Endothelial cell of umbilical vein (primary cell): ENCODE results near the gene TICAM1. TPM values are rescaled to one million over a fixed set of nuclear protein-coding genes. Genes with fewer than 3 reads are reported as not detected.

ENCODE experiments used
- BruUV-seq: library from RNA; stranded (reverse); fragments of 400-500 nt; replicated peaks from 2 replicates; lab custom pipeline; 2021; lab: Mats Ljungman, UMichigan
- CTCF ChIA-PET: fragments of 300-600, 350-600 bp; sonication (Branson Sonifier 250); formaldehyde crosslinking; loops from one replicate; lab custom pipeline; 2021; ENCODE audit warnings: antibody characterized with exemption, inconsistent platforms; lab: Charles Lee
- POLR2A ChIA-PET: fragments of 300-600, 350-600 bp; sonication (Branson Sonifier 250); formaldehyde crosslinking; loops from one replicate; lab custom pipeline; 2021; ENCODE audit warnings: antibody characterized with exemption, inconsistent platforms; lab: Charles Lee
- DNase-seq: peaks from one replicate; pipeline ENCODE4 v3.0.0-alpha.2; 2011; ENCODE audit warnings: low read depth, low spot score
- FAIRE-seq: peaks from 2 replicates; lab custom pipeline; 2011; peaks lifted over from hg19 to GRCh38; lab: Jason Lieb, UNC
- H2AFZ ChIP-seq: 2 replicates; pipeline ENCODE4 v1.6.0; 2012; ENCODE audit warnings: low read depth, low read length, control low read depth, inconsistent platforms
- H3K27ac ChIP-seq: 2 replicates; pipeline ENCODE4 v1.5.1; 2011; ENCODE audit warnings: low read depth, mild to moderate bottlenecking, control low read depth, low read length, moderate library complexity; ENCODE audit not compliant: insufficient read depth
- H3K27me3 ChIP-seq, 2 experiments: 2 replicates each; pipeline versions ENCODE4 v1.6.0 to v1.6.1; 2011; ENCODE audit warnings: low read length in 2 of 2, mixed read lengths in 1 of 2; ENCODE audit not compliant: control insufficient read depth in 2 of 2, insufficient read depth in 2 of 2
- H3K36me3 ChIP-seq, 2 experiments: 2 replicates in 1 of 2; 3 replicates in 1 of 2; pipeline ENCODE4 v1.5.1; 2011; ENCODE audit warnings: low read length in 2 of 2, mild to moderate bottlenecking in 1 of 2, moderate library complexity in 1 of 2; ENCODE audit not compliant: control insufficient read depth in 2 of 2, insufficient read depth in 2 of 2; ENCODE audit errors: extremely low read depth in 1 of 2
- H3K4me1 ChIP-seq: 3 replicates; pipeline ENCODE4 v1.5.1; 2011; ENCODE audit warnings: mild to moderate bottlenecking, low read length; ENCODE audit not compliant: control insufficient read depth, insufficient read depth; ENCODE audit errors: extremely low read depth
- H3K4me2 ChIP-seq: 2 replicates; pipeline ENCODE4 v1.6.1; 2011; ENCODE audit warnings: low read length, control low read depth, mixed read lengths; ENCODE audit not compliant: insufficient read depth
- H3K4me3 ChIP-seq, 3 experiments: fragments of 200-600 bp in 1 of 3; sonication (generic), shearing (Covaris generic) in 1 of 3; replicated peaks in 1 of 3; 2 replicates each; pipeline ENCODE4 v1.5.1; 2011 to 2016; ENCODE audit warnings: control low read depth in 3 of 3, low read length in 3 of 3, mild to moderate bottlenecking in 2 of 3, inconsistent platforms in 1 of 3, low read depth in 1 of 3, moderate library complexity in 1 of 3; ENCODE audit not compliant: insufficient read depth in 1 of 3
- H3K79me2 ChIP-seq: 2 replicates; pipeline ENCODE4 v1.6.0; 2012; ENCODE audit warnings: low read length, inconsistent platforms; ENCODE audit not compliant: control insufficient read depth, insufficient read depth
- H3K9ac ChIP-seq: replicated peaks from 2 replicates; pipeline ENCODE3; 2011; ENCODE audit warnings: low read length, control low read depth; ENCODE audit not compliant: insufficient read depth; ENCODE audit errors: extremely low read depth
- H3K9me1 ChIP-seq: replicated peaks from 3 replicates; pipeline ENCODE4 v1.6.0; 2011; ENCODE audit warnings: mild to moderate bottlenecking, low read length; ENCODE audit not compliant: control insufficient read depth, insufficient read depth; ENCODE audit errors: extremely low read depth
- H3K9me3 ChIP-seq: replicated peaks from 2 replicates; pipeline ENCODE4 v1.5.1; 2012; ENCODE audit warnings: low read length, inconsistent platforms; ENCODE audit not compliant: control insufficient read depth, insufficient read depth
- H4K20me1 ChIP-seq: replicated peaks from 2 replicates; pipeline ENCODE3; 2011; ENCODE audit warnings: mild to moderate bottlenecking, low read length; ENCODE audit not compliant: control insufficient read depth, insufficient read depth; ENCODE audit errors: extremely low read depth
- GATA2 ChIP-seq: IDR thresholded peaks from 2 replicates; pipeline ENCODE4 v1.7.0; 2011; ENCODE audit warnings: low read depth, mild to moderate bottlenecking, moderate library complexity, mixed read lengths, low read length; ENCODE audit not compliant: insufficient read length, insufficient read depth
- JUN ChIP-seq: IDR thresholded peaks from 2 replicates; pipeline ENCODE4 v1.6.1; 2011; ENCODE audit warnings: borderline replicate concordance, low read depth; ENCODE audit not compliant: insufficient read length, insufficient read depth
- POLR2A ChIP-seq: IDR thresholded peaks from 2 replicates; pipeline ENCODE4 v1.6.1; 2012; ENCODE audit warnings: low read depth, mild to moderate bottlenecking, control low read depth, low read length
- POLR2AphosphoS5 ChIP-seq: IDR thresholded peaks from 2 replicates; pipeline ENCODE4 v1.6.1; 2012; ENCODE audit warnings: low read depth, mild to moderate bottlenecking, control low read depth, low read length, moderate library complexity; ENCODE audit not compliant: insufficient read depth
- dilution Hi-C: fragments of 300-500 bp; cut with MboI; formaldehyde crosslinking; loops from one replicate; pipeline ENCODE4 v1.15.0; 2019; ENCODE audit warnings: low sequenced_read_pairs; ENCODE audit not compliant: extremely low pct_ligation_motif_present
- intact Hi-C: fragments of 100-400 bp; cut with micrococcal nuclease; formaldehyde crosslinking; loops from one replicate; pipeline ENCODE4 v1.10.0; 2022
- polyA plus RNA-seq, 4 experiments: library from polyadenylated mRNA; depleted of rRNA in 3 of 4; stranded (reverse) in 3 of 4; unstranded in 1 of 4; fragments of >200 nt; gene quantifications; 2 replicates each; pipeline versions ENCODE4 v1.2.1 to v1.2.3, GENCODE V29; 2011 to 2012; ENCODE audit warnings: missing spikeins in 1 of 4
- total RNA-seq: library from RNA; stranded (reverse); gene quantifications from 2 replicates; pipeline ENCODE4 v1.2.3, GENCODE V29; 2021
- TF ChIP-seq, protein P1 (sequence below), 2 donors: IDR thresholded peaks; 1 replicate in 1 of 2; 2 replicates in 1 of 2; pipeline ENCODE4 v1.5.1; 2011; ENCODE audit warnings: low read length in 2 of 2, mild to moderate bottlenecking in 2 of 2, moderate library complexity in 2 of 2, control low read depth in 1 of 2, inconsistent platforms in 1 of 2, low read depth in 1 of 2; ENCODE audit not compliant: insufficient read depth in 1 of 2; ENCODE audit errors: extremely low read depth in 1 of 2

Gene TICAM1
- total and polyA plus RNA-seq, 2 donors (not counting 3 experiments of a cell fraction or from before 2014, with no cell fraction given) = 4.8 to 17.6 TPM

DNA sequence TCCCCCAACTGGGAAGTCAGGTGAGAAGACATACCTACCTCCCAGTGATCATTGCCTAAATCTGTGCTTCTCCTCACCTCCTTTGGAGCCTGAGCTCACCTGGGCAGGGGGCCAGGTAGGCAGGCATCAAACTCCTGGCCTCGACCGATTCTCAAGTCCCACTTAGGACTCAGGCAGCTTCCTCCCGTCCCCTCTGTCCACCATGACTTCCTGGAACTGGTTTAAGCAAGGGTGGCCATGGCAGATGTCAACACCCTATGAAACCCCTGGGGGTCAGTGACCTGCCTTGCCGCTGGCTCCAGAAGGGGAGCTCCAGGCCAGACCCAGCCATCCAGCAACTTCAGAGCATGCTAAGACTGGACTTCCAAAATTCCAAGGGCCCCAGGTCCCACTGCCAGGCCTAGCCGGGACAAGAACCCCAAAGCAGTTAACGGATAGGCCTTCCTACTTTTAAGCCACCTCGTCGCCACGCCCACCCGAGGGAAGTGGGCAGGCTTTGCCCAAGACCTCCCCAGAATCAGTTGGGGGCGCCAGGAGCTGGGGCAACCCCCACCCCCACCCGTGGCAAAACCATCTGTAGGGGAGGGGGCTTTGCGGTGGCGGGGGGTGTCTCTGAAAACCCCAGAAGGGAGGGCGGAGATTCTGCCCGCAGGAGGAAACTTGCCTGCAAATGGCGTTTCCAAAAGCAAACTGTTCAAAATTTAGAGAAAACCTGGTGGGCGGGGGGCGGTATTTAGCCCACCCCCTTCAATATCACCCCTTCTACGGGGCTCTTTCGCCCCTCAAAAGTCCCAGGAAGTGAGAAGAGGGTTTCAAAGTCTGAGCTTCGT, 35.3 kb upstream of the TICAM1 start:
- Histone ChIP-seq H3K36me3 (peaks cover 0 to 2% of the 10 kb centered on the region in 2 experiments), H3K4me2 (peak overlapping the region; percentile 61), H3K4me3 (peak overlapping the region; percentile 70 to 95 (median 92)), H3K9ac (peak overlapping the region; percentile 70), H2AFZ (peak overlapping the region; percentile 53), H3K9me3 (no peaks in the 10 kb centered on the region), H3K4me1 (peaks cover 6% of the 10 kb centered on the region), H4K20me1 (no peaks in the 10 kb centered on the region), H3K27ac (peak overlapping the region; percentile 31), H3K27me3 (no peaks in the 10 kb centered on the region), H3K9me1 (no peaks in the 10 kb centered on the region), H3K79me2 (peaks cover 35% of the 10 kb centered on the region)
- no peak for TF ChIP-seq POLR2AphosphoS5
- no peak for TF ChIP-seq GATA2
- no peak for TF ChIP-seq JUN
- TF ChIP-seq, protein P1, sequence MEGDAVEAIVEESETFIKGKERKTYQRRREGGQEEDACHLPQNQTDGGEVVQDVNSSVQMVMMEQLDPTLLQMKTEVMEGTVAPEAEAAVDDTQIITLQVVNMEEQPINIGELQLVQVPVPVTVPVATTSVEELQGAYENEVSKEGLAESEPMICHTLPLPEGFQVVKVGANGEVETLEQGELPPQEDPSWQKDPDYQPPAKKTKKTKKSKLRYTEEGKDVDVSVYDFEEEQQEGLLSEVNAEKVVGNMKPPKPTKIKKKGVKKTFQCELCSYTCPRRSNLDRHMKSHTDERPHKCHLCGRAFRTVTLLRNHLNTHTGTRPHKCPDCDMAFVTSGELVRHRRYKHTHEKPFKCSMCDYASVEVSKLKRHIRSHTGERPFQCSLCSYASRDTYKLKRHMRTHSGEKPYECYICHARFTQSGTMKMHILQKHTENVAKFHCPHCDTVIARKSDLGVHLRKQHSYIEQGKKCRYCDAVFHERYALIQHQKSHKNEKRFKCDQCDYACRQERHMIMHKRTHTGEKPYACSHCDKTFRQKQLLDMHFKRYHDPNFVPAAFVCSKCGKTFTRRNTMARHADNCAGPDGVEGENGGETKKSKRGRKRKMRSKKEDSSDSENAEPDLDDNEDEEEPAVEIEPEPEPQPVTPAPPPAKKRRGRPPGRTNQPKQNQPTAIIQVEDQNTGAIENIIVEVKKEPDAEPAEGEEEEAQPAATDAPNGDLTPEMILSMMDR (IDR thresholded peaks at IDR 0.05; ENCODE audit: extremely low read depth in 1 of 2, insufficient read depth in 1 of 2, low read depth in 1 of 2, low read length in 2 of 2) = no peak
- no peak for TF ChIP-seq POLR2A
- FAIRE-seq (no peak), DNase-seq (peak; percentile 55)
- ChIA-PET POLR2A (interaction anchor here (0.9 to 1.3 kb wide), 3 partner anchors 46 to 102 kb away, joined by 3 to 8 read pairs (median 3); partner anchors contain the start of gene KDM4B), CTCF (interaction anchor here (0.6 to 11.1 kb wide), 14 partner anchors 9 to 670 kb away, joined by 3 to 176 read pairs (median 4); partner anchors contain the start of genes FEM1A and UHRF1)
- dilution Hi-C loops (no loop called here), intact Hi-C loops (loop anchor here (1.0 to 5.0 kb wide), 3 partner anchors 43 to 145 kb away; partner anchors contain the start of gene DPP9)
- TSS peak; percentile 37 for BruUV-seq
